BE2C (cell line): ENCODE measurements around the gene IGSF9.

ENCODE experiments used
- DNase-seq: peaks from one replicate; pipeline ENCODE4 v3.0.0-alpha.2; 2020
- H3K27me3 ChIP-seq: fragments of 250-450 bp; sonication (Bioruptor Pico); 2 replicates; pipeline ENCODE4 v1.5.1; 2020; ENCODE audit warnings: mild to moderate bottlenecking
- H3K36me3 ChIP-seq: fragments of 250-450 bp; sonication (Bioruptor Pico); 2 replicates; pipeline ENCODE4 v1.5.1; 2020; ENCODE audit warnings: mild to moderate bottlenecking
- H3K4me1 ChIP-seq: fragments of 250-450 bp; sonication (Bioruptor Pico); 2 replicates; pipeline ENCODE4 v1.5.1; 2020
- H3K4me3 ChIP-seq: 2 replicates; pipeline ENCODE4 v1.5.1; 2011; ENCODE audit warnings: low read depth, low read length
- H3K9me3 ChIP-seq: fragments of 250-450 bp; sonication (Bioruptor Pico); 2 replicates; pipeline ENCODE4 v1.5.1; 2020
- TF ChIP-seq, protein P1 (sequence below): IDR thresholded peaks from 2 replicates; pipeline ENCODE4 v1.5.1; 2012; ENCODE audit warnings: mild to moderate bottlenecking, low read depth, low read length

IGSF9 gene

DNA sequence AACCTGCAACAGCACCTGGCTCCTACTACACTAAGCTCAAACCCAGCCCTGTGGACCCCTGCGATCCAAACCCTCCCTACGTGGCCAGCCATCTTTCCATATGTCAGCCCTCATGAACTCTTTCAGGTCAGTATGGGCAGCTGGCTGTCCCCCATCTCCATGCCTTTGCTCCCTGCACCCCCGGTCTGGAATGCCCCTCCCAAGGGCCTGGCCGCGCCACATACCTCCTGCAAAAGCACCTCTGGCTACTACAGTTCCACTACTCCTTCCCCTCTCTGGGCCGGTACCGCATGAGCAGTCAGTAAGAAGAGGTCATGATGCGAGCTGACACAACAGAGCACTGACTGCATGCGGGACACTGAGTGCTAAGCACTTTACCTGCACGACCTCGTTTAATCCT lies 10.1 kb downstream of the IGSF9 start:
- H3K4me1 ChIP-seq: peaks cover 2% of the 10 kb centered on the region; the same call in 1 of the 2 replicates
- no peak overlapping the region for H3K4me3 ChIP-seq
- no peaks in the 10 kb centered on the region for H3K9me3 ChIP-seq
- H3K36me3 ChIP-seq: no peaks in the 10 kb centered on the region
- TF ChIP-seq, protein P1, sequence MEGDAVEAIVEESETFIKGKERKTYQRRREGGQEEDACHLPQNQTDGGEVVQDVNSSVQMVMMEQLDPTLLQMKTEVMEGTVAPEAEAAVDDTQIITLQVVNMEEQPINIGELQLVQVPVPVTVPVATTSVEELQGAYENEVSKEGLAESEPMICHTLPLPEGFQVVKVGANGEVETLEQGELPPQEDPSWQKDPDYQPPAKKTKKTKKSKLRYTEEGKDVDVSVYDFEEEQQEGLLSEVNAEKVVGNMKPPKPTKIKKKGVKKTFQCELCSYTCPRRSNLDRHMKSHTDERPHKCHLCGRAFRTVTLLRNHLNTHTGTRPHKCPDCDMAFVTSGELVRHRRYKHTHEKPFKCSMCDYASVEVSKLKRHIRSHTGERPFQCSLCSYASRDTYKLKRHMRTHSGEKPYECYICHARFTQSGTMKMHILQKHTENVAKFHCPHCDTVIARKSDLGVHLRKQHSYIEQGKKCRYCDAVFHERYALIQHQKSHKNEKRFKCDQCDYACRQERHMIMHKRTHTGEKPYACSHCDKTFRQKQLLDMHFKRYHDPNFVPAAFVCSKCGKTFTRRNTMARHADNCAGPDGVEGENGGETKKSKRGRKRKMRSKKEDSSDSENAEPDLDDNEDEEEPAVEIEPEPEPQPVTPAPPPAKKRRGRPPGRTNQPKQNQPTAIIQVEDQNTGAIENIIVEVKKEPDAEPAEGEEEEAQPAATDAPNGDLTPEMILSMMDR: no peak
- H3K27me3 ChIP-seq: no peaks in the 10 kb centered on the region
- DNase-seq: no peak

DNA sequence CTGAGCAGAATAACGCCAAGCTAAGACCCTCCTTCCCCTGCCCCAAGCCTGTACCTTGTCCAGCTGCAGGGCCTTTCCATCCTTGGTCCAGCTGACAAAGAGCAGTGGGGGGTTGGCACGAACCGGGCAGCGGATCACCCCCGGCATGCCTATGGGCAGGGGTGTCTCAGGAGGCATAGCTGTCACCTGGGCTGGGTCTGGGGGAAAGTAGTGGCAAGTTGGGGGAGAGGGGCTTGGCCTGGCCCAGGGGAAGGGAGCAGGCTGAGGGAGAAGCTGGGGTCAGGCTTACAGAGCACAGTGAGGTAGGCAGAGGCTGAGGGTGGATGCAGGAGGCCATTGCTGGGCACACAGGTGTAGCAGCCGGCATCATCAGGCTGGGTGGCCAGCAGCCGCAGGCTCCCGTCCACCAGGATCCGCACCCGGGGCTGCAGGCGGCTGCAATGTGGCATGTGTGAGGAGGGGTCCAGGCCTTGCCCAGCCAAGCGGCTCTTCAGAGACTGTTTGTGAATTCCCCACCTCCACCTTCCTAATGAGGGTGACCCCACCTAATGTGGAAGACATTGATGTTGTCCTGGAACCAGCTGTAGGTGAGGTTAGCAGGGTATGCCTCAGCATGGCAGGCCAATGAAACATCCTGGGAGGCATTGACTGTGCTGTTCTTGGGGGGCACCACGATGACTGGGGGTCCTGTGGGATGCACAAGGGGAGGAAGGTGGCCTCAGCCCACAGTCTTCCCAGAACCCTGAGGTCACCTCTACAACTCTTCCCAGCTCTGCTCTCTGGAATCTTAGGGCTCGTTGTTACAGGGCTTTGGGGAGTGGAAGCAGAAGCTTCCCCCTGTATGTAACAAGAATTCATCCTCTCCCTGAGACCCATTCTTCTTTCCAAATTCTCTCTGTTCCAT lies 11.0 kb downstream of the IGSF9 start:
- TF ChIP-seq, protein P1: no peak
- no peaks in the 10 kb centered on the region for H3K36me3 ChIP-seq
- DNase-seq: no peak
- no peaks in the 10 kb centered on the region for H3K27me3 ChIP-seq
- H3K4me1 ChIP-seq: peaks cover 2% of the 10 kb centered on the region; the same call in 1 of the 2 replicates
- H3K4me3 ChIP-seq: no peak overlapping the region
- no peaks in the 10 kb centered on the region for H3K9me3 ChIP-seq

DNA sequence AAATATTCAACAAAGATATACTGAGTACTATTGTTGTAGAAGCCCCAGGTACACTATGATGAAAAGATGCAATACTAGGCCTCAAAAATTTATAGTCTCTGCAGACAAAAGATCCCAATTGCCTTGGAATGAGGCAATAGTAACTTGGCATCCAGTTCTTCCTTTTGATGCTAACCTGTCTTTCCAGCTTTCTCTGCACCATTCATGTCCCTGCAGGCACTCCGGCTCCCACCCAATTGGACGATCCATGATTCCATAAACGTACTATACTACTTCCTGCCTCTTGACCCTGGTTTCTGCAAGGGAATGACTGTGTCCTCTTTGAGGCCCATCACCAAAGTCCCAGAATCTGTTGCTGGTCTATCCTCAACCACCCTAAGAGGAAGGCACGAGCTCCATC lies 12.1 kb downstream of the IGSF9 start:
- TF ChIP-seq, protein P1: no peak
- Histone ChIP-seq H3K4me3 (no peak overlapping the region), H3K36me3 (no peaks in the 10 kb centered on the region), H3K4me1 (peaks cover 2% of the 10 kb centered on the region; the same call in 1 of the 2 replicates), H3K27me3 (no peaks in the 10 kb centered on the region), H3K9me3 (no peaks in the 10 kb centered on the region)
- DNase-seq: no peak

DNA sequence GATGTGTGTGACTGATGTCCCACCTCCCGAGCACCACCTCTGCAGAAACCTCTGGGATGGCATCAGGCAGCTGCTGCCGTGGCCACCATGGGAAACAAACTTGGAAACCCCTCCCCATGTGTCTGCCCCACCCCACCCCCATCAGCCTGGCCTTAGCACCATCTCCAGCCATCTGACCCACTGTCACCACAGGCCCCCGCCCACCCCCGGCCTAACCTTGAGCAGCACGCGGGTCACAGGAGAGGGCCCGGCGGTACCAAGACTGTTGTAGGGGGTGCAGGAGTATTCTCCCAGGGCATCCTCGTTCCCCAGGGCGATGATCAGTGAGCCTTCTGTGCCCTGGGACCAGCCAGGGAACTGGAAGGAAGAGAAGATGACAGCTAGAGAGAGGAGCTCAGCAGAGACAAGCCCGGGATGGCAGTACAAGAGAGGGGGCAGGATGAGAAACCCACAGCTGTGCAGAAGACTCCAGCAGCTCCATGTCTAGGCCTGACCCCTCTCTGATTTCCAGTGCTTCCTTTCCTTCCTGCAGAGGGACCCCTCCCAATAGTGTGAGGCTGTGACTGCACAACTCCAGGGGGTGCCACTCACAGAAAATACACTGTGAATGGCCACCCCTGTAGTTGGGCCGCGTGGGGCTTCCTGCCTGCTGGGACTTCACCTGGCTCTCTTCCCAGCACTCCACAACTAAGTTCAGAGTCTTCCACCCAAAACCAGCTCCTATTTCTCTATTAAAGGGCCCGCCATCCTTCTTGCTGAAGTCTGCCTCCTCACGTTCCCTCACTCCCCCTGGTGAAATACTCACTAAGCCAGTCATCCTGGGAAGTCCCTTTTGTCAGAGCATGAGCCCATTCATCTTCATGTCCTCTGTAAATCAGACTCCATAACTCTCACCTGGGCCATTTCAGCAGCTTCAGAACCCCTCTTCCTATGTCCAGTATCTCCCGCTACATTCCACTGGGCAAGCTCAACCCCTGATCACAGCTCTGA lies 12.8 kb downstream of the IGSF9 start:
- Histone ChIP-seq H3K36me3 (no peaks in the 10 kb centered on the region), H3K9me3 (no peaks in the 10 kb centered on the region), H3K27me3 (no peaks in the 10 kb centered on the region), H3K4me1 (no peaks in the 10 kb centered on the region), H3K4me3 (no peak overlapping the region)
- TF ChIP-seq, protein P1: no peak
- DNase-seq: no peak

DNA sequence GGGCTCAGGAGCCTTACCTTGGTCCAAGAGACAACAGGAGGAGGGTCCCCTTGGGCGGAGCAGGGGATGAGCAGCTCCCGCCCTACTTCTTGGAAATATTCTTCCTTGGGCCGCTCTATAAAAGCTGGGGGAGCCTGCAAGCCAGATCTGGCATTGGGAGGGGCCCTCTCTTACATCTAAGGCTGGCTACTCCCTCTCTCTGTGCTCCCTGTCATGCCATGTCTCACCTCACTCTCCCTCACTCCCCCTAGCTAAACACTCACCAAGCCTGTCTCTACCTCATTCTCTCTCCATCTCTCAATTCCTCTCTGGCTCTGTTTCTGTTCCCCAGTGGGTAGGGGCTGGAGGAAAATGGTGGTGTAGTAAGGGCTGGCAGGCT lies 13.6 kb downstream of the IGSF9 start:
- DNase-seq: no peak
- no peaks in the 10 kb centered on the region for H3K9me3 ChIP-seq
- TF ChIP-seq, protein P1: no peak
- no peaks in the 10 kb centered on the region for H3K27me3 ChIP-seq
- no peaks in the 10 kb centered on the region for H3K4me1 ChIP-seq
- H3K36me3 ChIP-seq: no peaks in the 10 kb centered on the region
- H3K4me3 ChIP-seq: no peak overlapping the region
